Measurements from ENCODE around the gene INPP4B.

DNA sequence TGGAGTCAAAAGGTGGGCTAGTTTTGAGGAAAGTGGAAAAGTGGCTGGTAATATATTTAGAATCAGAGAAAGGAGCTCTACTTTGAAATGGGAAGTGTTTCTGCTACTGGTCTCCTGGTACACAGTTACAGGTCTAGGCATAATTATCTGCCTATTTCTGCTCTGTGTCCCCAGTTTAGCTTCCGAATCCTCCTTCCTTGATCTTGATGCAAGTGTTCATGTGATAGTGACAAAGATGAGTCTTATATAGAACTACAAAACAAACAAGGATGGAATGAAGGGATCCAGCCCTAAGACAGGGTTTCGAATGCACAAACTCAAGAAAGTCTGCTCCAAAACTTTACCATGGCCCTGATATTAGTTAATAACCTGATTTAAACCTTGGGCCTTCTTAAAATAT, 580.2 kb downstream of the INPP4B start:
- TF ChIP-seq, protein P1, sequence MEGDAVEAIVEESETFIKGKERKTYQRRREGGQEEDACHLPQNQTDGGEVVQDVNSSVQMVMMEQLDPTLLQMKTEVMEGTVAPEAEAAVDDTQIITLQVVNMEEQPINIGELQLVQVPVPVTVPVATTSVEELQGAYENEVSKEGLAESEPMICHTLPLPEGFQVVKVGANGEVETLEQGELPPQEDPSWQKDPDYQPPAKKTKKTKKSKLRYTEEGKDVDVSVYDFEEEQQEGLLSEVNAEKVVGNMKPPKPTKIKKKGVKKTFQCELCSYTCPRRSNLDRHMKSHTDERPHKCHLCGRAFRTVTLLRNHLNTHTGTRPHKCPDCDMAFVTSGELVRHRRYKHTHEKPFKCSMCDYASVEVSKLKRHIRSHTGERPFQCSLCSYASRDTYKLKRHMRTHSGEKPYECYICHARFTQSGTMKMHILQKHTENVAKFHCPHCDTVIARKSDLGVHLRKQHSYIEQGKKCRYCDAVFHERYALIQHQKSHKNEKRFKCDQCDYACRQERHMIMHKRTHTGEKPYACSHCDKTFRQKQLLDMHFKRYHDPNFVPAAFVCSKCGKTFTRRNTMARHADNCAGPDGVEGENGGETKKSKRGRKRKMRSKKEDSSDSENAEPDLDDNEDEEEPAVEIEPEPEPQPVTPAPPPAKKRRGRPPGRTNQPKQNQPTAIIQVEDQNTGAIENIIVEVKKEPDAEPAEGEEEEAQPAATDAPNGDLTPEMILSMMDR (IDR thresholded peaks at IDR 0.05) = no peak
- no peak for TF ChIP-seq ZFX (IDR thresholded peaks at IDR 0.05; ENCODE audit: borderline replicate concordance)

Measured in 22Rv1 (cell line).